T-helper 1 cell treated with Interleukin-12 subunit alpha and Interleukin-12 subunit beta and Interleukin-4 antibody, amounts not matched to agents 30 ng/mL and 1 ng/mL, for 36 hours (primary cell): ENCODE results near the gene RAB34. TPM values are rescaled to one million over a fixed set of nuclear protein-coding genes. Genes with fewer than 3 reads are reported as not detected.

Experiments
- intact Hi-C: fragments of 100-400 bp; cut with micrococcal nuclease; formaldehyde crosslinking; loops from one replicate; pipeline ENCODE4 v1.15.1; 2024
- total RNA-seq: library from RNA; stranded (reverse); gene quantifications from 2 replicates; pipeline ENCODE4 v1.2.3, GENCODE V29; 2022

RAB34 gene
- 9.0 and 9.4 TPM in 2 replicates for total RNA-seq

- intact Hi-C loops, result loop anchor here (2.0 to 5.0 kb wide), 2 partner anchors 225 to 577 kb away; partner anchors contain the start of gene NUFIP2
These were observed at the start of gene RAB34 for GRCh38 chr17:28717578-28718332. Gene RAB34, minus strand, starts transcription at chr17:28717868. Its CDS starts 602 bp downstream, at chr17:28717266.

- intact Hi-C loops, result no loop called here
These were observed 47.4 kb upstream of the RAB34 start for GRCh38 chr17:28765038-28765437.

GRCh38 chr17:28763804-28764266 lies 46.2 kb upstream of the RAB34 start:
- intact Hi-C loops, result loop anchor here (1.0 kb wide), 6 partner anchors 37 to 188 kb away; partner anchors contain the start of genes DHRS13 and FAM222B

- intact Hi-C loops, result loop anchor here (1.0 kb wide), 6 partner anchors 36 to 189 kb away; partner anchors contain the start of genes DHRS13 and FAM222B
These were observed 45.6 kb upstream of the RAB34 start for GRCh38 chr17:28763137-28763799.

- intact Hi-C loops, result no loop called here
These were observed 43.2 kb upstream of the RAB34 start for GRCh38 chr17:28760601-28761562.

- intact Hi-C loops, result no loop called here
These were observed 41.7 kb upstream of the RAB34 start for GRCh38 chr17:28759256-28759865.

- intact Hi-C loops, result no loop called here
These were observed 40.9 kb upstream of the RAB34 start for GRCh38 chr17:28758411-28759121.

- intact Hi-C loops, result no loop called here
These were observed 38.6 kb upstream of the RAB34 start for GRCh38 chr17:28756049-28756804.

- intact Hi-C loops, result no loop called here
These were observed 37.8 kb upstream of the RAB34 start for GRCh38 chr17:28755486-28755885.

GRCh38 chr17:28751600-28752366 lies 34.1 kb upstream of the RAB34 start:
- intact Hi-C loops, result no loop called here

GRCh38 chr17:28750178-28751047 lies 32.7 kb upstream of the RAB34 start:
- intact Hi-C loops, result loop anchor here (1.0 kb wide), 2 partner anchors 23 to 103 kb away; no protein-coding TSS in a partner anchor

GRCh38 chr17:28749516-28750177 lies 32.0 kb upstream of the RAB34 start:
- intact Hi-C loops, result loop anchor here (1.0 kb wide), 2 partner anchors 22 to 102 kb away; no protein-coding TSS in a partner anchor

- intact Hi-C loops, result no loop called here
These were observed 31.3 kb upstream of the RAB34 start for GRCh38 chr17:28748852-28749515.

- intact Hi-C loops, result no loop called here
These were observed 30.4 kb upstream of the RAB34 start for GRCh38 chr17:28747801-28748750.

GRCh38 chr17:28747051-28747691 lies 29.5 kb upstream of the RAB34 start:
- intact Hi-C loops, result no loop called here
